Lower lobe of right lung (tissue), 2 donors: Measurements from ENCODE around the gene B3GNT5. TPM values are rescaled to one million over a fixed set of nuclear protein-coding genes. Genes with fewer than 3 reads are reported as not detected.

Source experiments
- ATAC-seq, 2 donors: fragments of 200-7000 bp; cut with Tn5 transposase; one replicate each; pipeline ENCODE4 v1.9.1; 2020 to 2022; ENCODE audit warnings: mild to moderate bottlenecking in 2 of 2, moderate library complexity in 2 of 2
- DNase-seq: peaks from one replicate; pipeline ENCODE4 v3.0.0-alpha.2; 2020
- H3K27ac ChIP-seq: fragments of 200-600 bp; one replicate; pipeline ENCODE4 v1.8.0; 2022
- H3K27me3 ChIP-seq: fragments of 200-600 bp; one replicate; pipeline ENCODE4 v1.8.0; 2022; ENCODE audit warnings: low read depth
- H3K36me3 ChIP-seq: fragments of 200-600 bp; one replicate; pipeline ENCODE4 v1.8.0; 2022; ENCODE audit warnings: mild to moderate bottlenecking
- H3K4me1 ChIP-seq: fragments of 200-600 bp; one replicate; pipeline ENCODE4 v1.8.0; 2022
- H3K4me3 ChIP-seq: fragments of 200-600 bp; one replicate; pipeline ENCODE4 v1.8.0; 2022; ENCODE audit warnings: mild to moderate bottlenecking
- H3K9me3 ChIP-seq: fragments of 200-600 bp; one replicate; pipeline ENCODE4 v1.8.0; 2022
- CTCF ChIP-seq: fragments of 200-600 bp; IDR thresholded peaks from one replicate; pipeline ENCODE4 v1.8.0; 2022; ENCODE audit warnings: antibody characterized with exemption, mild to moderate bottlenecking
- intact Hi-C: fragments of 100-400 bp; cut with DNase I; formaldehyde crosslinking; loops from one replicate; pipeline ENCODE4 v1.11.0; 2022
- total RNA-seq: library from RNA; stranded (reverse); fragmentation: NEBNext Ultra II Directional; extraction: Animal tissue kit (Norgen Biotek cat#: 25700); gene quantifications from one replicate; pipeline ENCODE4 v1.2.1, GENCODE V29; 2021
- donor health status: DM: no; HTN: yes; CAD: no; lungs with severe emphysema.

B3GNT5 gene
- total RNA-seq, 1 donor from 2014 or later: 30.8 TPM

GRCh38 chr3:183266454-183266853 is 13.4 kb downstream of the B3GNT5 start:
- Histone ChIP-seq H3K27me3 (no peaks in the 10 kb centered on the region), H3K4me3 (no peak overlapping the region), H3K27ac (no peak overlapping the region), H3K9me3 (no peaks in the 10 kb centered on the region), H3K4me1 (peaks cover 41% of the 10 kb centered on the region), H3K36me3 (peaks cover 18% of the 10 kb centered on the region)
- DNase-seq (no peak), ATAC-seq (no peak)
- TF ChIP-seq CTCF: no peak
- intact Hi-C loops: no loop called here

DNA sequence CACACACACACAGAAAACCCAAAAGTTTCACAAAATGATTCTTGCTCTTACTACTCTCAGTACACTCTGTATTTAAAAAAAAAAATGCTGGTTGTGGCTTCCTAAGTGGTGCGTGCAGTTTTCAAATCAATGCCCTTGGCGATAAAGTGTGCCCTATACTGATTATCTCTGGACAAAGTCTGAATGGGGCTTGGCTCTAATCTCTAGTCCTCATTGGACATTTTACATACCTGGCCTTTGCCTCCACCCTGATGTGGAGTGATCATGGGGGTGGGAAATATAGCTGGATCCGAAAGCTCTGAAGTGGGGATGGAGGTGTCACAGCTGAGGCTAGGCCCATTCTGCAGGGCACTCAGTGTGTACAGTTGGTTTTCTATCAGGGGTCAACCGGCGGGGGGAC is 14.1 kb downstream of the B3GNT5 start:
- no peak overlapping the region for H3K4me3 ChIP-seq
- H3K27me3 ChIP-seq: no peaks in the 10 kb centered on the region
- H3K4me1 ChIP-seq: peaks cover 41% of the 10 kb centered on the region
- ATAC-seq (no peak), DNase-seq (no peak)
- H3K9me3 ChIP-seq: no peaks in the 10 kb centered on the region
- TF ChIP-seq CTCF: no peak
- no peak overlapping the region for H3K27ac ChIP-seq
- intact Hi-C loops: no loop called here
- H3K36me3 ChIP-seq: peaks cover 19% of the 10 kb centered on the region

DNA sequence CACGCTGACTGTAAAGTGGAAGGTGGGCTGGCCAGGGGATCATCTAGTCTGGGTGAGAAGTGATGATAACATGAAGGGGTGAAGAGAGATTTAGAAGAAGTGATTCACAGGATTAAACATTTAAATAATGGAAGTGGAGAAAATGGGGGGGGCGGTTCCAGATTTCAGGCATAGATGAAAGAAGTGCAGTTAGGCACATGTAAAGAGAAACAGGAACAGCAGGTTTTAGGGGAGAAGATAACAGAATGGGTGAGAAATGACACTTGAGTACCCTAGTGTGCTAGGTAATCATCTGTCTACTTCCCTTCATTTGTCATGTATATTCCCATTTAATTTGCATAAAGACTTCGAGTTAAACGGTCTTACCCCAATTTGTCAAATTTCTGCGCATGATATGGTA is 15.3 kb downstream of the B3GNT5 start:
- TF ChIP-seq CTCF: no peak
- H3K27ac ChIP-seq: no peak overlapping the region
- ATAC-seq (no peak), DNase-seq (no peak)
- intact Hi-C loops: no loop called here
- H3K4me3 ChIP-seq: no peak overlapping the region
- H3K4me1 ChIP-seq: peaks cover 35% of the 10 kb centered on the region
- no peaks in the 10 kb centered on the region for H3K9me3 ChIP-seq
- peaks cover 19% of the 10 kb centered on the region for H3K36me3 ChIP-seq
- no peaks in the 10 kb centered on the region for H3K27me3 ChIP-seq

GRCh38 chr3:183269345-183269744 is 16.3 kb downstream of the B3GNT5 start:
- Histone ChIP-seq H3K9me3 (no peaks in the 10 kb centered on the region), H3K27me3 (no peaks in the 10 kb centered on the region), H3K27ac (no peak overlapping the region), H3K4me3 (no peak overlapping the region), H3K36me3 (peaks cover 19% of the 10 kb centered on the region), H3K4me1 (peaks cover 27% of the 10 kb centered on the region)
- intact Hi-C loops: no loop called here
- ATAC-seq (no peak), DNase-seq (no peak)
- no peak for TF ChIP-seq CTCF

- H3K9me3 ChIP-seq: no peaks in the 10 kb centered on the region
- ATAC-seq (no peak), DNase-seq (no peak)
- TF ChIP-seq CTCF: no peak
- H3K27me3 ChIP-seq: no peaks in the 10 kb centered on the region
- peaks cover 19% of the 10 kb centered on the region for H3K36me3 ChIP-seq
- intact Hi-C loops: no loop called here
- no peak overlapping the region for H3K4me3 ChIP-seq
- peaks cover 27% of the 10 kb centered on the region for H3K4me1 ChIP-seq
- H3K27ac ChIP-seq: no peak overlapping the region
These were observed 17.3 kb downstream of the B3GNT5 start for GRCh38 chr3:183270344-183270743.

- H3K36me3 ChIP-seq: peaks cover 19% of the 10 kb centered on the region
- H3K27me3 ChIP-seq: no peaks in the 10 kb centered on the region
- H3K9me3 ChIP-seq: no peaks in the 10 kb centered on the region
- H3K4me1 ChIP-seq: peaks cover 23% of the 10 kb centered on the region
- DNase-seq (no peak), ATAC-seq (no peak)
- H3K4me3 ChIP-seq: no peak overlapping the region
- intact Hi-C loops: no loop called here
- no peak for TF ChIP-seq CTCF
- H3K27ac ChIP-seq: no peak overlapping the region
These were observed 19.1 kb downstream of the B3GNT5 start for GRCh38 chr3:183272142-183272541.
